NCI-H1048 (cell line): ENCODE measurements around the gene TLCD2.
"Not testable (repeated sequence)": the region's sequence is repeated elsewhere in the genome, so short reads cannot be mapped to it uniquely, and the experiment has no call there.

Experiments
- DNase-seq: peaks from one replicate; lab custom pipeline; 2025; lab: John Stamatoyannopoulos, UW

The TLCD2 gene

GRCh38 chr17:1686086-1686485, 24.1 kb downstream of the TLCD2 start:
- DNase-seq = no peak

DNA sequence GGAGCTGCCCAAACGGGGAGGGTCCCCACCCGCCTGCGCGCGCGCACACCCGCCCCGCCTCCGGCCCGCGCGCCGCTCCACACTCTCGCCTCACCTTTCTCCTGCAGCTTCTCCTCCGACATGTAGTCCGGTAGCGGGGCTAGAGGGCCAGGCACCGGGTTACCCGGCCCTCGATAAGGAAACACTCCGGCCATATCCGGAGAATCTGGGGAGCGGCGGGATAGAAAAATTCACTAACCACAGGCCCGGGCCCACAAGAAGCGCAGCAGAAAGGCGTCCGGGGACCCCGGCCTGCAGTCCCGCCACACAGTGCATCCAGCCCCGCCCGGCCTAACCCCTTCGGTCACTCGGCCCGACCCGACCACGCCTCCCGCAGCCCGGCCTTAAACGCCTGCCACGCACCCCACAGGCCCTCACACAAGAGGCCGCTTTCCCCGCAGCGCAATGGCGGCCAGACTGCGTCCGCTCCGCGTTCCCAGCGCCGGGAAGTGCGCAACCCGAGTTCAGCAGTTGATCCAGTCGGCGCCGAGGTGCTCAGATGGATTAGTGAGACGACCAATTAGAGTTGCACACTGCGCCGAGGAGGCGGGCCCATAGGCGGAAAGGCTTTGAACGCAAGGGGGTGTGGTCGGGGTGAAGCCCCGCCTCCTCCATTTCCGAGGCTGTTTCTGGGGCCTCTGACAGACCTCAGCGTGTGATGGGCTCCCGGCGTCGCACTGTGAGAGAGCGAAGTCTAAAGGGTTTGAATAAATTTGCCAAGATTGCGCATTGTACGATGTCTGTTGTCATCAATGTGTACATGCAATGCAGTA, 25.6 kb downstream of the TLCD2 start, which contains the start of gene PRPF8:
PRPF8 (minus strand) TSS at position 490 of the 812 bp plus-strand sequence; CDS start at position 194, 296 bp downstream.
- peak; percentile 95 for DNase-seq

- no peak for DNase-seq
These were observed 26.7 kb downstream of the TLCD2 start for GRCh38 chr17:1683459-1683858.

GRCh38 chr17:1676401-1676800, 33.8 kb downstream of the TLCD2 start:
- DNase-seq = no peak

DNA sequence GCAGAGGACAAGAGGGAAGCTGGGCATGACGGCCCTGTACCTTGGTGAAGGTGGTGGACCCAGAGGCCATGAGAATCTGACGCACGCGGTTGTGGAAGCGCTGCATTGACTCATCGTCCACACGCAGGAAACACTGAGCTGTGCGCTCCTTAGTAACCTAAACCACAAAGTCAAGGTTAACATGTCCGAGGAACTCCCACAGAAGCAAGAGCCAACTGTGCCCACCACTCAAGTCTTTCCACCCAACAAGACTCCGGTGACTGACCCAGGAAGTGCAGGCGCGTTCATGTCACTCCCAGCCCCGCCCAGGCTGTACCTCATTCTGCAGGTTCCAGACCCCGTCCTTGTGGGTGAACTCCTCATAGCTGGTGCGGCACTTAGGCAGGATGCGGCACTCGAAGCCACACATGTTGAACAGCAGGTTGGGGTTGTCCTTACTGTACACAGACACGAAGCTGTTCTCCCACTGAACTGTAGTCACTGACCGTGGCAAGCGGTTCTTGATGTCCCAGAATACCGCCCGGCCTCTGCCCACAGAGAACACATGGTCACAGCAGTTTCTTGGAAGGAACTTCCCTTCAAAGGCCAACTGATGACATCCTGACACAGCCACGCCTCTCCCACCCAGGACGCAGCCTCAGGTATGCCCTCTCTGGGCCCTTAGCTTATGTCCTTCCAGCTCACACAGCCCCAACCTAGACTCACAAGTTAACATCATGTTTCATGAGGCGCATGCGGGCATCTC, 37.0 kb downstream of the TLCD2 start:
- DNase-seq = no peak

DNA sequence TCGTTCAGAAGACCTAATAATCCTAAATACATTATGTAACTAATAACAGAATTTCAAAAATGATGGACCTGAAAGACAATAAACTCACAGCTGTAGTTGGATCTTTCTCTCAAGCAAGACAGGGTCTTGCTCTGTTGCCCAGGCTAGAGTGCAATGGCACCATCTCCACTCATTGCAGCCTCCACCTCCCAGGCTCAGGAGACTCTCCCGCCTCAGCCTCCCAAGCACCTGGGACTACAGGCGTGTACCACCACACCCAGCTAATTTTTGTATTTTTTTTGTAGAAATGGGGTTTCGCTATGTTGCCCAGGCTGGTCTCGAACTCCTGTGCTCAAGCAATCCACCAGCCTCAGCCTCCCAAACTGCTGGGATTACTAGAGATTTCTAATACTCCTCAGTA, 46.2 kb downstream of the TLCD2 start:
- DNase-seq = not testable (repeated sequence)

DNA sequence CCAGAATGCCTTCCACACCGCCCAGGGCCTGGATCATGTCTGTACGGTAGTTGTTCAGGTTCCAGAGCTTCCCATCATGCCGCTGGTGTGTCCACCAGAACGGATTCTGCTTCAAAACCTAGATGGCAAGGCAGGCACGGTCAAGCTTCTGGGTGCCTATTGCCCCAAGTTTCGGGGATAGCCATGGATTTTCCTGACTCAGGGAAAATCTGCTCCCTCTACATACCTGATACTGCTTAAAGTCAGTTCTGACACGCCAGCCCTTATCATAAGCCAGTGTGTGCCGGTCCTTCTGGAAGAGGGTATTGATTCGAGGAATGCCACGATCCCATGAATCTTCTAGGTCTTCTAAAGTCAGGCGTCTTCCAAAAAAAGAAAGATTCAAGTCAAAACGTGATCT, 49.1 kb downstream of the TLCD2 start:
- no peak for DNase-seq

DNA sequence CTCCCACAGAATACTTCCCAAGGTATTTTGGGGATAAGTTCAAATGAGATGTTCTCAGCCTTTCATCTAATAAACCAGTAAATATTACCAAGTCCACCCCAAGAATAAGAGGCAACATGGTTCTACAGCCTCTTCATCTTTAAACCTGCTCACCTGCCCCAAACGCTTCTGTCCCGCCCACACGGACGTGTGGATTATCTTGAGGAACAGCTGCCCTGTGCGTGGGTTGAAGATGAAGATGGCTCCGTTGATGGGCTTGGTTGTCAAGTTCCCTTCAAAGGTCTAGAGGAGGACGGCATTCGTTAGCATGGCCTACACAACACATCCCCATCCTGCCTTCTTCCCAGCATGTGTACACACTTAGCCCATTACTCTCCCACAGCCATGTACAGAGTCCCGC, 52.1 kb downstream of the TLCD2 start:
- no peak for DNase-seq

DNA sequence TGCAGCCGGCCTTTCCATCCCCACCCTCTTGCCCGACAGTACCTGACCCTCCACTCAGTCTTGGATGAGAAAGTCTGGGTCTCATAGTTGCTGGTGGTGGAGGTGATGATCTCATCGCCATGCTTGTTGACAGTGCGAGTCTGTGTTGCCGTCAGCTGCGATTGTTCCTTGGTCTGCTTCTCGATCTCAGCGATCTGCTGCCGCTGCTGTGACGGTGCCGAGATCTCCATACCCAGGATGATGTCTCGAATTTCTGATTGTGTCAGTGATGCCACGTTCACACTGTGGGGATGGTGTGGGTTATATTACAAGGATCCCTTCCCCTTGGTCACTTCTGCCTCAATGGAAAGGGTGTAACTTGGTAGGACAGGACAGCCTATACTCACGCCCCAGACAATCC, 56.4 kb downstream of the TLCD2 start:
- DNase-seq = no peak

- DNase-seq = not testable (repeated sequence)
These were observed 57.4 kb downstream of the TLCD2 start for GRCh38 chr17:1652794-1653193.
